Activated naive CD4-positive, alpha-beta T cell treated with anti-CD3 and anti-CD28 coated beads, Interleukin-2, amount 10 ng/mL, durations not matched to agents 7 days and 5 days (primary cell): Measurements from ENCODE around the gene DNAH14.
"Not testable (repeated sequence)": the region's sequence is repeated elsewhere in the genome, so short reads cannot be mapped to it uniquely, and the experiment has no call there.

Source experiments
- CTCF ChIA-PET: fragments of 350-600 bp; sonication (Branson Sonifier 250); formaldehyde crosslinking; loops from one replicate; lab custom pipeline; 2021; ENCODE audit warnings: antibody characterized with exemption; lab: Charles Lee
- DNase-seq: peaks from one replicate; pipeline ENCODE4 v3.0.0-alpha.2; 2020
- H3K27ac Mint-ChIP-seq: one replicate; pipeline ENCODE4 v1.8.0; 2021; ENCODE audit warnings: mild to moderate bottlenecking, moderate library complexity, mixed read lengths
- H3K27me3 Mint-ChIP-seq: one replicate; pipeline ENCODE4 v1.8.0; 2021; ENCODE audit warnings: mild to moderate bottlenecking, mixed read lengths
- H3K36me3 Mint-ChIP-seq: one replicate; pipeline ENCODE4 v1.8.0; 2021; ENCODE audit warnings: mixed read lengths
- H3K4me1 Mint-ChIP-seq: one replicate; pipeline ENCODE4 v1.8.0; 2021; ENCODE audit warnings: mixed read lengths
- H3K4me3 Mint-ChIP-seq: one replicate; pipeline ENCODE4 v1.8.0; 2021; ENCODE audit warnings: mild to moderate bottlenecking, moderate library complexity, mixed read lengths
- H3K9me3 Mint-ChIP-seq: one replicate; pipeline ENCODE4 v1.8.0; 2021; ENCODE audit warnings: mixed read lengths

DNAH14 gene

GRCh38 chr1:224901087-224901810, 28.2 kb upstream of the DNAH14 start:
- H3K36me3 Mint-ChIP-seq = no peaks in the 10 kb centered on the region
- CTCF ChIA-PET = interaction anchor here (1.3 kb wide), 1 partner anchor 21 kb away, joined by 3 read pairs; no protein-coding TSS in a partner anchor
- DNase-seq = no peak
- H3K27ac Mint-ChIP-seq = no peak overlapping the region
- no peak overlapping the region for H3K4me3 Mint-ChIP-seq
- H3K4me1 Mint-ChIP-seq = no peaks in the 10 kb centered on the region
- H3K27me3 Mint-ChIP-seq = no peaks in the 10 kb centered on the region
- H3K9me3 Mint-ChIP-seq = peaks cover 6% of the 10 kb centered on the region

DNA sequence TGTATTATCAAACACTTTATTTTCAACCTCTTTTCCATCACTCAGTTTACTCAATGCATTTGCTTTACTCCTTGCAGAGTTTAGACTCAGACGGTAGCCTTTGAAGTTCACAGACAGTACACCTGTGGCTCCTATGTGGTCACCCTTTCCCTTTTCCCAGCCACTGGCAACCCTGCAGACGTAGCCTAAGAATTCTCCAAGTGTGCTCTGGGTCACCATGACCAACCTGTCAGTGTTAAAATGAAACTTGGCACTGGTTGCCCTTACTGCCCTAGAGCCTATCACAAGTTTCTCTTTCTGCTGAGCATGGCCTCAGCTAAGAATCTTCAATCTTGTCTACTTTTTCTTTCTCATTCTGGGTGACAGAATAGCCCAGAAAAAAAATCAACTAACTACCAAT, 25.5 kb upstream of the DNAH14 start:
- Mint-ChIP-seq H3K4me3 (no peak overlapping the region), H3K27me3 (no peaks in the 10 kb centered on the region), H3K4me1 (no peaks in the 10 kb centered on the region), H3K27ac (no peak overlapping the region), H3K36me3 (no peaks in the 10 kb centered on the region), H3K9me3 (no peaks in the 10 kb centered on the region)
- CTCF ChIA-PET = no interaction called here
- DNase-seq = no peak

DNA sequence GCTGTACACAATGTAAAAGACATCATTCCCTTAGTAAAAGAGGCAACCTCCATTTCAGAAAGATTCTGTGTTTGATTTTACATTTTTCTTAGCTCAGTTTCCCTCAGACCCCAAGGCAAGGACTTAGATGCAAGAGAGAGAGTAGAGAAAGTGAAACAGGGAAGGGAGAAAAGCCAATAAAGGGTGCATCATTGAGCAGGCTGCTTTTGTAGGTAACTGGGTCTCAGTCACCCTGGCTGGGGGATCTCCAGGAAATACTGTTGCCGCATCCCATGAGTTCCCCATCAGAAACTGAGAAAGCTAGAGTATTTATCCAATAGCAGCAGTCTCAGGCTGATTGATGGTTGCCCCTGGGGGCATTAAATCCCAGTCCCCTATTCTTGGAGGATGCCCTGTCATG, 23.1 kb upstream of the DNAH14 start:
- CTCF ChIA-PET = interaction anchor here (1.2 kb wide), 1 partner anchor 16 kb away, joined by 3 read pairs; no protein-coding TSS in a partner anchor
- H3K27me3 Mint-ChIP-seq = no peaks in the 10 kb centered on the region
- no peak overlapping the region for H3K27ac Mint-ChIP-seq
- H3K36me3 Mint-ChIP-seq = no peaks in the 10 kb centered on the region
- no peak for DNase-seq
- H3K4me1 Mint-ChIP-seq = no peaks in the 10 kb centered on the region
- H3K4me3 Mint-ChIP-seq = no peak overlapping the region
- peaks cover 6% of the 10 kb centered on the region for H3K9me3 Mint-ChIP-seq

- Mint-ChIP-seq H3K27me3 (no peaks in the 10 kb centered on the region), H3K36me3 (no peaks in the 10 kb centered on the region), H3K27ac (no peak overlapping the region), H3K4me3 (no peak overlapping the region), H3K4me1 (no peaks in the 10 kb centered on the region), H3K9me3 (peaks cover 8% of the 10 kb centered on the region)
- DNase-seq = no peak
- CTCF ChIA-PET = no interaction called here
Observed at GRCh38 chr1:224911217-224911616, 18.3 kb upstream of the DNAH14 start.

DNA sequence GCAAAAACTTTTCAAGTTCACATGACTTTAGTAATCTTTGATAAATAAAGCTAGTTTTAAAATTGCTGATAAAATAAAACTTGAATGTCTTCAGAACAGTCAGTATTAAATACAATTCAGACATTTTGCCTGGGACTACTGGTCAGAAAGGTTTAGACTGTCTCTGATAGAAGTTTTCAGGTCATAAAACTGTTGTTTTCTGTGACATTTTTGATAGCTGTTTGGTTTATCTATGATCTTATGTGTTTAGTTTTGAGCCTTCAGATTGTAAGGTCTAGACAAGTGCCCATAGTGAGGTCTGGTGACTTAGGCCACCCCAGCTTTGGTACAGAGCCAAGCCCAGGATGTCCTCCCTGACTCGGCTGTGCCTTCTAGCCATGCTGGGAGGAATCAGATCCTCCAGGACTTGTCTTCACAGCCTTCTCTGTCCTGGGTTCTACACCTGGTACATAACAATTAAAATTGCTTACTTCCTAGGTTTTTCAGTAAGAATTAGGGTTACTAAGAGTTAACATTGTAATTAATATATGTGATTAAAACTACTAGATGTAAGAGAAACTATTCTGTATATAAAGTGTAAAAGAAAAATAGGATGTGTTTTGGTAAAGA, 15.1 kb upstream of the DNAH14 start:
- no peak overlapping the region for H3K4me3 Mint-ChIP-seq
- no peaks in the 10 kb centered on the region for H3K36me3 Mint-ChIP-seq
- H3K27ac Mint-ChIP-seq = no peak overlapping the region
- no peak for DNase-seq
- CTCF ChIA-PET = interaction anchor here (1.6 kb wide), 1 partner anchor 8 kb away, joined by 4 read pairs; no protein-coding TSS in a partner anchor
- H3K4me1 Mint-ChIP-seq = no peaks in the 10 kb centered on the region
- H3K27me3 Mint-ChIP-seq = no peaks in the 10 kb centered on the region
- peaks cover 8% of the 10 kb centered on the region for H3K9me3 Mint-ChIP-seq

DNA sequence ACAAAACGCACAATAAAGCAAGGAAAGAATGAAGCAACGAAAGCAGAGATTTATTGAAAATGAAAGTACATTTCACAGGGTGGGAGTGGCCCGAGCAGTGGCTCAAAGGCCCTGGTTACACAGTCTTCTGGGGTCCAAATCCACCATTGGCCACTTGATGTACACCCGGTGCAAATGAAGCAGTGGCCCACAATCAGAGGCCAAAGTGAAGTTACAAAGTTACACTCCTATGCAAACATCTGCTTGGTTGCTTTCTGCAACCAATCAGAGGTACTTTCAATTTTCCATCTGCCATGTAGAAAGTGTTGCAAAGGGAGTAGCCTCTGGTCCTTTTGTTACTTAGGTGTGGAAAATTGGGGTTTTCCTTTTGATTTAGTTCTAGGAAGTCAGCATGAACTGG, 10.0 kb upstream of the DNAH14 start:
- Mint-ChIP-seq H3K9me3 (no peaks in the 10 kb centered on the region), H3K27ac (no peak overlapping the region), H3K4me1 (no peaks in the 10 kb centered on the region), H3K27me3 (no peaks in the 10 kb centered on the region), H3K4me3 (no peak overlapping the region), H3K36me3 (no peaks in the 10 kb centered on the region)
- CTCF ChIA-PET = no interaction called here
- DNase-seq = no peak

DNA sequence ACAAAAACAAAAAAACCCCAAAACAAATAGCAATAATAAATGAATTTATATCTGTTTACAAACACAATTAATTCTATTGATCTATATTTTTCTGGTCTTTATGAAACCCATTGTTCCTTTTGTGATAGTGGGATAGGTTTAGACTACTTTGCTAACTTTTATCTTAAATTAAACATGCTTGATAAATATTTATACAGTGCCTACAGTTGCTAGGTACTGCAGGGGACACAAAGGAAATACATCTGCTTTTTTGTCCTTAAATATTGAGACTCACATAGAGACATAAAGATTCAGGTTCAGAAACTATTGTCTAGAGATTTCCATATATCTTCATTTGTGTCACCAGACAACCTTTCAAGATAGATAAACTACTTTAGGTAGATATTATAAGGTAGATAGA, 8.5 kb upstream of the DNAH14 start:
- no peaks in the 10 kb centered on the region for H3K36me3 Mint-ChIP-seq
- no peaks in the 10 kb centered on the region for H3K9me3 Mint-ChIP-seq
- H3K27ac Mint-ChIP-seq = no peak overlapping the region
- no peaks in the 10 kb centered on the region for H3K4me1 Mint-ChIP-seq
- no peaks in the 10 kb centered on the region for H3K27me3 Mint-ChIP-seq
- H3K4me3 Mint-ChIP-seq = no peak overlapping the region
- CTCF ChIA-PET = no interaction called here
- DNase-seq = no peak

- Mint-ChIP-seq H3K4me1 (no peaks in the 10 kb centered on the region), H3K36me3 (no peaks in the 10 kb centered on the region), H3K4me3 (no peak overlapping the region), H3K27me3 (no peaks in the 10 kb centered on the region), H3K9me3 (no peaks in the 10 kb centered on the region), H3K27ac (no peak overlapping the region)
- CTCF ChIA-PET = interaction anchor here (1.8 to 4.2 kb wide), 3 partner anchors 9 to 408 kb away, joined by 4 to 50 read pairs (median 4); no protein-coding TSS in a partner anchor
- DNase-seq = no peak
Observed at GRCh38 chr1:224921354-224921753, 8.1 kb upstream of the DNAH14 start.

DNA sequence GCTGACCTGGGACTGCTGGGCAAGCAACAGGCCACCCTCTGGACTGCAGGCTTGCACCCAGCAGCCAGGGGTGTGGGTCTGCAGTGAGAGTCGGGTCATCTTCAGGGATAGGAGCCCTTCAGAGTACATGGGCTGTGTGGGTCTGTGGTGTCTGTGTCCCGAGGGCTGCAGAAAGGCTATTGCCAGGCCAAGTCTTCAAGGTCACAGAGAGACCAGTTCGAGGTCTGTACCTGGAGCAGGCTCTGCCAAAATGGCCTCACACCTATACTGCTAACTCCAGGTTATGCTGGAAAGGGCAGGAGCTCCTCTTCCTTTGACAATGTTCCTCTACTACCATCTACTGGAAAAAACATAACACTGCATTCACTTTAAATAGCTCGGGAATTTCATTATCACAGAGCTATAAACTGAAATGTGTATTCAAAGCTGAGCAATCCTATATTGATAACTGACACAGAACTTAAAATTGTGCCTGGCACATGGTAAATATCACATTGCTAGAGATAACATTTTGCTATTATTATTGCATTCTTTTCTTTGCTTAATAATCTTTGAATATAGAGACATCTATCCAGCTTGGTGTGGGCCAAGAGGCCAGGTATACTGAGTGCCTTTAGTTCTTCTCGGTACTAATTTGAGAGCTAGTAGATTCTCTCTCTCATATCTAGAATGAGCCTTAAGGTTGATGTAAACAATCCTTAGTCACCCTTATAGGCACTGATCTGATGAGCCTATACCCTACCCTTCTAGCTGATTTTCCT, 6.9 kb upstream of the DNAH14 start:
- peaks cover 5% of the 10 kb centered on the region for H3K27me3 Mint-ChIP-seq
- H3K27ac Mint-ChIP-seq = no peak overlapping the region
- CTCF ChIA-PET = interaction anchor here (0.6 to 4.2 kb wide), 23 partner anchors 9 to 465 kb away, joined by 3 to 50 read pairs (median 4); no protein-coding TSS in a partner anchor
- no peak for DNase-seq
- no peak overlapping the region for H3K4me3 Mint-ChIP-seq
- no peaks in the 10 kb centered on the region for H3K4me1 Mint-ChIP-seq
- H3K9me3 Mint-ChIP-seq = no peaks in the 10 kb centered on the region
- H3K36me3 Mint-ChIP-seq = no peaks in the 10 kb centered on the region

GRCh38 chr1:224923726-224924125, 5.7 kb upstream of the DNAH14 start:
- no peak for DNase-seq
- H3K4me3 Mint-ChIP-seq = no peak overlapping the region
- CTCF ChIA-PET = interaction anchor here (1.2 to 4.2 kb wide), 2 partner anchors 16 to 410 kb away, joined by 4 to 50 read pairs; no protein-coding TSS in a partner anchor
- H3K27me3 Mint-ChIP-seq = peaks cover 5% of the 10 kb centered on the region
- no peaks in the 10 kb centered on the region for H3K9me3 Mint-ChIP-seq
- H3K4me1 Mint-ChIP-seq = no peaks in the 10 kb centered on the region
- no peaks in the 10 kb centered on the region for H3K36me3 Mint-ChIP-seq
- H3K27ac Mint-ChIP-seq = no peak overlapping the region

GRCh38 chr1:224927631-224928030, 1.8 kb upstream of the DNAH14 start:
- CTCF ChIA-PET = interaction anchor here (0.7 kb wide), 1 partner anchor 58 kb away, joined by 3 read pairs; no protein-coding TSS in a partner anchor
- peaks cover 18% of the 10 kb centered on the region for H3K27me3 Mint-ChIP-seq
- not testable (repeated sequence) for H3K4me1 Mint-ChIP-seq, H3K9me3 Mint-ChIP-seq, H3K36me3 Mint-ChIP-seq, DNase-seq, H3K27ac Mint-ChIP-seq, H3K4me3 Mint-ChIP-seq

DNA sequence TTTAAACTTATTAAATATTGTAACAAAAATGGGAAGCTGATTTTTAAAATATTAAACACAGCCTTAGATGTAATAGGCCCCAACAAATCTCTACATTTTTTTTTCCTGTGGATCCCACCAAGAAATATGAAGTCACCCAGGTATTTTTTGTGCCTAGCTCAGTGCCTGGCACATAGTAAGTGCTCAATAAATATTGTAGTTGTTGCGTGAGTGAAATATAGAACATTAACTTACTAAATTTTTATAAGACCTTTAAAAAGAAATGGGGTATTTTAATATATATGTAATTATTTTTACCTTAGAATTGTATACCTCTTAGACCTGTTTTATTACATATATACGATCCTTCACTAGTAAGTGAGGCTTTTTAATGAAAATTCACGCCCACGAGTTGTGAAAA, 569 bp upstream of the DNAH14 start:
- no peak for DNase-seq
- peaks cover 18% of the 10 kb centered on the region for H3K27me3 Mint-ChIP-seq
- CTCF ChIA-PET = no interaction called here
- no peak overlapping the region for H3K27ac Mint-ChIP-seq
- no peaks in the 10 kb centered on the region for H3K4me1 Mint-ChIP-seq
- H3K36me3 Mint-ChIP-seq = no peaks in the 10 kb centered on the region
- H3K9me3 Mint-ChIP-seq = peaks cover 15% of the 10 kb centered on the region
- H3K4me3 Mint-ChIP-seq = no peak overlapping the region

- CTCF ChIA-PET = interaction anchor here (1.1 kb wide), 1 partner anchor 9 kb away, joined by 4 read pairs; no protein-coding TSS in a partner anchor
- Mint-ChIP-seq H3K36me3 (no peaks in the 10 kb centered on the region), H3K27ac (no peak overlapping the region), H3K4me3 (no peak overlapping the region), H3K27me3 (peaks cover 18% of the 10 kb centered on the region), H3K9me3 (peaks cover 28% of the 10 kb centered on the region), H3K4me1 (no peaks in the 10 kb centered on the region)
- no peak for DNase-seq
Observed at GRCh38 chr1:224931605-224932004, 2.1 kb downstream of the DNAH14 start.

DNA sequence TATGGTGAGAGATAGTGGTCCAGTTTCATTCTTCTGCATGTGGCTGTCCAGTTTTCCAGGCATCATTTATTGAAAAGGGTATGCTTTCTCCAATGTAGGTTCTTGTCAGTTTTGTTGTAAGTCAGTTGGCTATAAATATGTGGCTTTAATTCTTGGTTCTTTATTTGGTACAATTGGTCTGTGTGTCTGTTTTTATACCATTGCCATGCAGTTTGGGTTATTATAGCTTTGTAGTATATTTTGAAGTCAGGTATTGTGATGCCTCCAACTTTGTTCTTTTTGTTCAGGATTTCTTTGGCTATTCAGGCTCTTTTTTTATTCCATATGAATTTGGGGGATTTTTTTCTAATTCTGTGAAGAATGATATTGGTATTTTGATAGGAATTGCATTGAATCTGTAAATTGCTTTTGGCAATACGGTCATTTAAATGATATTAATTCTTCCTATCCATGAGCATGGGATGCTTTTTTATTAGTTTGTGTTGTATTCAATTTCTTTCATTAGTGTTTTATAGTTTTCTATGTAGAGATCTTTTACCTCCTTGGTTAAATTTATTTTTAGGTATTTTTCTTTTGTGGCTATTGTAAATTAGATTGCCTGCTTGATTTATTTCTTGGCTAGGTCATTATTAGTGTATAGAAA, 3.3 kb downstream of the DNAH14 start:
- H3K9me3 Mint-ChIP-seq = peaks cover 28% of the 10 kb centered on the region

More for the DNA sequence above, 3.3 kb downstream of the DNAH14 start:
- DNase-seq = no peak
- peaks cover 13% of the 10 kb centered on the region for H3K27me3 Mint-ChIP-seq
- H3K36me3 Mint-ChIP-seq = no peaks in the 10 kb centered on the region
- H3K4me3 Mint-ChIP-seq = no peak overlapping the region
- no peak overlapping the region for H3K27ac Mint-ChIP-seq
- CTCF ChIA-PET = no interaction called here
- H3K4me1 Mint-ChIP-seq = no peaks in the 10 kb centered on the region
